ENCODE data around the gene GLS2. TPM values are rescaled to one million over a fixed set of nuclear protein-coding genes. Genes with fewer than 3 reads are reported as not detected.

Gene GLS2
- polyA plus RNA-seq, 1 donor (not counting 4 experiments of a cell fraction or from before 2014, with no cell fraction given): 0.87 TPM

DNA sequence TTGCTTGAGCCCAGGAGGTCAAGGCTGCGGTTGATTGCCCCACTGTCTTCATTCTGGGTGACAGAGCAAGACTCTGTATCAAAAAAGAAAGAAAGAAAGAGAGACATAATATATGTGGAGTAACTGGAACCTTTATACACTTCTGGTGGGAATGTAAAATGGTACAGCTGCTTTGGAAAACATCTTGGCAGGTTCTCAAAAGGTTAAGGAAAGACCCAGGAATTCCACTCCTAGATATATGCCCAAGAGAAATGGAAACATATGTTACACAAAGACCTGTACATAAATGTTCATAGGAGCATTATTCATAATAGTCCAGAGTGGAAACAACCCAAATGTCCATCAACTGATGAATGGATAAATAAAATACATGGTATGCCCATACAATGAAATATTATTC is 40.9 kb upstream of the GLS2 start:
- H3K4me2 ChIP-seq (ENCODE audit: control insufficient read depth, extremely low read depth, insufficient read depth, low read depth, low read length): no peak overlapping the region

DNA sequence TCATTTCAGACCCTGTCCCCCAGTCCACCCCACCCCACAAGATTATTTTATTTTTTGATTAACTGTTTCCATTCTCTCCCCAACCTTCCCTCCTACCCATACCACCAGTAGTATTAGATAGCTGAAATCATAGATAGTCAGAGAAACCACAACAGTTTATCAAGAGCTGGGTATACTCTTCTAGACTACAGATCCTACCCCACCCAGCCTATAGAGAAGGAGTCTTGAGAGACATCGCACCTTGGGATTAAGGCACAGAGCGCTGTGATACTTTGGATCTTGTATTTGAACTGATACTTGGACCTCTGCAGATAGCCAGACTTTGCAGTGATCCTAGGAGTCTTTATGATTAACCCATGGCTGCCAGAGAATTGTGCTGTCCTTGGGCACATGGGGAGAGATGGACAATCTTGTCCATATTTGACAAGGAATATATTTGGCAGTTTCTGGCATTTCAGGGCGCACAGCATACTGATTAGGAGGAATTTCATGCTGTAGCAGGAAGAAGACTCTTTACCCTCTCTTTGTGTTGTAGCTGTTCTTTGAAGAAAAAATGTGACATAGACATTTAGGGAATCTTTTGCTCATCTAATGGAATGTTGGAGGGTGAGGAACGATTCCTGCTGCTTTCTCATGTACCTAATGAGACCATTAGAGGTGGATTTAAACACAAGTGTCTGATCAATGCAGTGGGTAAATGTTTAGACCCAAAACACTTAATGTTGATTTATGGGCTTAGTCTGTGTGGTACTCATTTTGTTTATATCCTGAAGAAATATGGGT is 34.6 kb upstream of the GLS2 start:
- dilution Hi-C loops (cut with MboI; ENCODE audit: extremely low pct_ligation_motif_present, low sequenced_read_pairs): no loop called here
- peaks cover 45% of the 10 kb centered on the region for H3K4me1 ChIP-seq (ENCODE audit: control insufficient read depth, extremely low read depth, insufficient read depth, low read length)
- FAIRE-seq (peak; percentile 13), DNase-seq (ENCODE audit: low read depth, low spot score) (no peak)
- H3K4me3 ChIP-seq (ENCODE audit: control insufficient read depth in 2 of 3, extremely low read depth in 1 of 3, insufficient read depth in 2 of 3, low read depth in 1 of 3, low read length in 3 of 3): peak overlapping the region; percentile 71 to 100 (median 92)
- H3K79me2 ChIP-seq (ENCODE audit: control insufficient read depth, insufficient read depth, low read length): peaks cover 51% of the 10 kb centered on the region
- no peaks in the 10 kb centered on the region for H3K27me3 ChIP-seq (ENCODE audit: control insufficient read depth, extremely low read depth, insufficient read depth, low read length)
- TF ChIP-seq EZH2 (IDR thresholded peaks at IDR 0.05; ENCODE audit: low read length): no peak
- no peak overlapping the region for H2AFZ ChIP-seq (ENCODE audit: control insufficient read depth, low read length)
- H3K4me2 ChIP-seq (ENCODE audit: control insufficient read depth, extremely low read depth, insufficient read depth, low read depth, low read length): peak overlapping the region; percentile 86
- peak overlapping the region; percentile 86 for H3K27ac ChIP-seq (ENCODE audit: control insufficient read depth, insufficient read depth, low read length)
- H3K36me3 ChIP-seq (ENCODE audit: control insufficient read depth in 2 of 2, extremely low read depth in 1 of 2, insufficient read depth in 2 of 2, low read length in 2 of 2): peaks cover 0 to under 1% of the 10 kb centered on the region in 2 experiments
- peak overlapping the region; percentile 75 for H3K9ac ChIP-seq (ENCODE audit: control insufficient read depth, extremely low read depth, insufficient read depth, low read length)
- no peaks in the 10 kb centered on the region for H3K9me3 ChIP-seq (ENCODE audit: control insufficient read depth, low read depth, low read length)
- H3K9me1 ChIP-seq (ENCODE audit: control insufficient read depth, extremely low read depth, insufficient read depth, low read length): no peaks in the 10 kb centered on the region
- no peaks in the 10 kb centered on the region for H4K20me1 ChIP-seq (ENCODE audit: control insufficient read depth, extremely low read depth, insufficient read depth, low read length)

More for the DNA sequence above, 40.9 kb upstream of the GLS2 start:
- Histone ChIP-seq H3K9me3 (ENCODE audit: control insufficient read depth, low read depth, low read length) (no peaks in the 10 kb centered on the region), H3K36me3 (ENCODE audit: control insufficient read depth in 2 of 2, extremely low read depth in 1 of 2, insufficient read depth in 2 of 2, low read length in 2 of 2) (peaks cover 2 to 10% of the 10 kb centered on the region in 2 experiments), H3K27me3 (ENCODE audit: control insufficient read depth, extremely low read depth, insufficient read depth, low read length) (no peaks in the 10 kb centered on the region), H2AFZ (ENCODE audit: control insufficient read depth, low read length) (no peak overlapping the region), H4K20me1 (ENCODE audit: control insufficient read depth, extremely low read depth, insufficient read depth, low read length) (no peaks in the 10 kb centered on the region), H3K27ac (ENCODE audit: control insufficient read depth, insufficient read depth, low read length) (no peak overlapping the region), H3K79me2 (ENCODE audit: control insufficient read depth, insufficient read depth, low read length) (peaks cover 92% of the 10 kb centered on the region), H3K4me1 (ENCODE audit: control insufficient read depth, extremely low read depth, insufficient read depth, low read length) (peaks cover 28% of the 10 kb centered on the region), H3K9ac (ENCODE audit: control insufficient read depth, extremely low read depth, insufficient read depth, low read length) (no peak overlapping the region), H3K9me1 (ENCODE audit: control insufficient read depth, extremely low read depth, insufficient read depth, low read length) (no peaks in the 10 kb centered on the region), H3K4me3 (ENCODE audit: control insufficient read depth in 2 of 3, extremely low read depth in 1 of 3, insufficient read depth in 2 of 3, low read depth in 1 of 3, low read length in 3 of 3) (no peak overlapping the region)
- no peak for FAIRE-seq
- DNase-seq (ENCODE audit: low read depth, low spot score): no peak
- dilution Hi-C loops (cut with MboI; ENCODE audit: extremely low pct_ligation_motif_present, low sequenced_read_pairs): no loop called here
- no peak for TF ChIP-seq EZH2 (IDR thresholded peaks at IDR 0.05; ENCODE audit: low read length)
- TF ChIP-seq, protein P1, sequence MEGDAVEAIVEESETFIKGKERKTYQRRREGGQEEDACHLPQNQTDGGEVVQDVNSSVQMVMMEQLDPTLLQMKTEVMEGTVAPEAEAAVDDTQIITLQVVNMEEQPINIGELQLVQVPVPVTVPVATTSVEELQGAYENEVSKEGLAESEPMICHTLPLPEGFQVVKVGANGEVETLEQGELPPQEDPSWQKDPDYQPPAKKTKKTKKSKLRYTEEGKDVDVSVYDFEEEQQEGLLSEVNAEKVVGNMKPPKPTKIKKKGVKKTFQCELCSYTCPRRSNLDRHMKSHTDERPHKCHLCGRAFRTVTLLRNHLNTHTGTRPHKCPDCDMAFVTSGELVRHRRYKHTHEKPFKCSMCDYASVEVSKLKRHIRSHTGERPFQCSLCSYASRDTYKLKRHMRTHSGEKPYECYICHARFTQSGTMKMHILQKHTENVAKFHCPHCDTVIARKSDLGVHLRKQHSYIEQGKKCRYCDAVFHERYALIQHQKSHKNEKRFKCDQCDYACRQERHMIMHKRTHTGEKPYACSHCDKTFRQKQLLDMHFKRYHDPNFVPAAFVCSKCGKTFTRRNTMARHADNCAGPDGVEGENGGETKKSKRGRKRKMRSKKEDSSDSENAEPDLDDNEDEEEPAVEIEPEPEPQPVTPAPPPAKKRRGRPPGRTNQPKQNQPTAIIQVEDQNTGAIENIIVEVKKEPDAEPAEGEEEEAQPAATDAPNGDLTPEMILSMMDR (optimal IDR thresholded peaks at IDR 0.05 in 1 of 3, IDR thresholded peaks at IDR 0.05 in 1 of 3, conservative IDR thresholded peaks at IDR 0.05 in 1 of 3; ENCODE audit: extremely low read depth in 1 of 3, insufficient read depth in 2 of 3, low read length in 3 of 3): no peak

Data from keratinocyte (primary cell).